HEK293T (cell line): ENCODE measurements around the gene TRDMT1.

Experiments used
- ARNT ChIP-seq: fragments of 450-650 bp; IDR thresholded peaks from 2 replicates; pipeline ENCODE4 v1.6.1; 2017; ENCODE audit warnings: mild to moderate bottlenecking
- FOXM1 ChIP-seq: fragments of 450-650 bp; IDR thresholded peaks from 2 replicates; pipeline ENCODE4 v1.6.1; 2017; ENCODE audit warnings: mild to moderate bottlenecking, borderline replicate concordance
- SP1 ChIP-seq: fragments of 450-650 bp; IDR thresholded peaks from 2 replicates; pipeline ENCODE4 v1.6.1; 2017

DNA sequence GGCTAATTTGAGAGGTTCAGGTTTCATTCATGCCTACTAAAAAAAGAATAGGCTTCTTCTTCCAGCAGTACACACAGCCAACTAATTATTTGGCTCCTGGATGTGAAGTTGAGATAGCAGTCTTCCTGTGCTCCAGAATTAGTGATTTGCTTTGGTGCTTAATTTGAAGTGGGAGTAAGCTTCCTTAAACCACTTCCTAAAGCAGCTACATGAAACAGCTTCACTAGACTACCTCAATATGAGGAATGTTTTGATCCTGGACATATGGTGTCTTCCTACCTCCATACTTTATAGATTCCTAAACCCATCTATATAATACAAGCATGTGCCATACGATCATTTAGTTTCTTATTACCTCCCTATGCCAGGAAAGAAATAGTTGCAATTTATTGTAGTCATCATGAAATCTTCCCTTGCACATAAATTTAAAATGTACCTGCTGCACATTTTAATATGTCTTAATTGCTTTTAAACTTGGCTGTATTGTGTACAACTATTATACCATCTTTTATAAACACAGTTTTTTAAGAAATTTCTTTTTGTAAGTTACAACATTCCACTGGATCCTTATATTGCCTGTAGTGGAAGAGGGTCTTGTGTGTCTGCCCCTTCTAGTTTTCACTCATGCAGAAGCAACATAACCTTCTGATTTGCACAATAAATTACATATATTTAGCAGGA lies 35.1 kb upstream of the TRDMT1 start:
- TF ChIP-seq ARNT (no peak), FOXM1 (no peak), SP1 (no peak)
